Activated B cell treated with CpG ODN at 0.5 μM for 24 hours (primary cell): Measurements from ENCODE around the gene ZFR2. TPM values are rescaled to one million over a fixed set of nuclear protein-coding genes. Genes with fewer than 3 reads are reported as not detected.

Experiments used
- ATAC-seq: fragments of 200-7000 bp; cut with Tn5 transposase; one replicate; pipeline ENCODE4 v1.10.0; 2021; ENCODE audit warnings: low read depth, mild to moderate bottlenecking, moderate library complexity
- CTCF ChIA-PET: fragments of 350-600 bp; sonication (Branson Sonifier 250); formaldehyde crosslinking; loops from one replicate; lab custom pipeline; 2021; ENCODE audit warnings: antibody characterized with exemption; lab: Charles Lee
- POLR2A ChIA-PET: fragments of 350-600 bp; sonication (Branson Sonifier 250); formaldehyde crosslinking; loops from one replicate; lab custom pipeline; 2021; ENCODE audit warnings: antibody characterized with exemption; lab: Charles Lee
- DNase-seq: peaks from one replicate; pipeline ENCODE4 v3.0.0; 2022
- H3K27ac Mint-ChIP-seq: one replicate; pipeline ENCODE4 v1.8.0; 2020; ENCODE audit warnings: mixed read lengths
- H3K27me3 Mint-ChIP-seq: one replicate; pipeline ENCODE4 v1.8.0; 2021; ENCODE audit warnings: mixed read lengths
- H3K36me3 Mint-ChIP-seq: one replicate; pipeline ENCODE4 v1.8.0; 2021; ENCODE audit warnings: low read depth, mixed read lengths
- H3K4me1 Mint-ChIP-seq: one replicate; pipeline ENCODE4 v1.8.0; 2021; ENCODE audit warnings: mixed read lengths
- H3K4me3 Mint-ChIP-seq: one replicate; pipeline ENCODE4 v1.8.0; 2020; ENCODE audit warnings: mild to moderate bottlenecking, mixed read lengths
- H3K9me3 Mint-ChIP-seq: one replicate; pipeline ENCODE4 v1.8.0; 2020; ENCODE audit warnings: mixed read lengths
- intact Hi-C: fragments of 100-400 bp; cut with micrococcal nuclease; formaldehyde crosslinking; loops from one replicate; pipeline ENCODE4 v1.15.1; 2024
- total RNA-seq: library from RNA; stranded (reverse); gene quantifications from 2 replicates; pipeline ENCODE4 v1.2.3, GENCODE V29; 2022
- TF ChIP-seq, protein P1 (sequence below): fragments of 200-600 bp; IDR thresholded peaks from one replicate; pipeline ENCODE4 v1.8.0; 2022; ENCODE audit warnings: antibody characterized with exemption, mild to moderate bottlenecking

Gene ZFR2
- total RNA-seq, 1 donor from 2014 or later = 0.31 TPM

DNA sequence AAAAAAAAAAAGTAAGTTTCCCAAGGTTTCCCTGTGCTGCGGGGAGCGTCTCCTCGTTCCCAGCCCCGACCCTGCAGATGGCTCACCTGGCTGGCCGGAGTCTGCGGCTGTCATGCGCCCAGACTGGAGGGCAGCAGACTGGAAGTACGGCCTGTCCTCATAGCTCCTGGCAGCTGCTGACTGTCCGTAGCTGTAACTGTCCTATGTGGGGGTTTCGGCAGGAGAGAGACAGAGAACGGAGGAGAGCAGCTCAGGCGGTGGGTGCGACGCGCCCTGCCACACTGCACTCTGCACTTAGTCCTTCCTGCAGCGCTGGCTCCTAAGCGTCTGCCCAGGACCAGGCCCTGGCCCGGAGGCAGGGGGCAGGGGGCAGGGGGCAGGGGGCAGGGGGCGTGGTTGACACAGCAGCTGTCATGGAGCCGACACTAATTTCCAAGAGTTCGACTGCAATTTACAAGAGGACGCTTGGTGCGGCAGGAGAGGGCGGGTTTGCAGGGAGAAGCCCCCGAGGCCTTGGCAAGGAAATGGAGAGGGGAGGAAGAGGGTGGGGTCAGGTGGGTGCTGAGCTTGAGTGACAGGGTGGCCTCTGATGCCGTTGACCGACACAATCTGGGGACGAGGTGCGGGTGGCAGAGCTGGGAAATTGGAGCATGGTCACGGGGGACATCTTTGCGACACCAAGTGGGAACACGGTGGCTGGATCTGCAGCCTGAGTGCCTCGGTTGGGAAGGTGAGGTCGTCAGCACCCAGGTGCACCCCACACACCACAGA is 35.1 kb downstream of the ZFR2 start:
- Mint-ChIP-seq H3K27ac (no peak overlapping the region), H3K36me3 (no peaks in the 10 kb centered on the region), H3K9me3 (no peaks in the 10 kb centered on the region), H3K4me3 (no peak overlapping the region), H3K4me1 (no peaks in the 10 kb centered on the region), H3K27me3 (peaks cover 3% of the 10 kb centered on the region)
- intact Hi-C loops = no loop called here
- ChIA-PET CTCF (no interaction called here), POLR2A (interaction anchor here (0.7 kb wide), 1 partner anchor 15 kb away, joined by 3 read pairs; no protein-coding TSS in a partner anchor)
- DNase-seq (no peak), ATAC-seq (no peak)
- TF ChIP-seq, protein P1, sequence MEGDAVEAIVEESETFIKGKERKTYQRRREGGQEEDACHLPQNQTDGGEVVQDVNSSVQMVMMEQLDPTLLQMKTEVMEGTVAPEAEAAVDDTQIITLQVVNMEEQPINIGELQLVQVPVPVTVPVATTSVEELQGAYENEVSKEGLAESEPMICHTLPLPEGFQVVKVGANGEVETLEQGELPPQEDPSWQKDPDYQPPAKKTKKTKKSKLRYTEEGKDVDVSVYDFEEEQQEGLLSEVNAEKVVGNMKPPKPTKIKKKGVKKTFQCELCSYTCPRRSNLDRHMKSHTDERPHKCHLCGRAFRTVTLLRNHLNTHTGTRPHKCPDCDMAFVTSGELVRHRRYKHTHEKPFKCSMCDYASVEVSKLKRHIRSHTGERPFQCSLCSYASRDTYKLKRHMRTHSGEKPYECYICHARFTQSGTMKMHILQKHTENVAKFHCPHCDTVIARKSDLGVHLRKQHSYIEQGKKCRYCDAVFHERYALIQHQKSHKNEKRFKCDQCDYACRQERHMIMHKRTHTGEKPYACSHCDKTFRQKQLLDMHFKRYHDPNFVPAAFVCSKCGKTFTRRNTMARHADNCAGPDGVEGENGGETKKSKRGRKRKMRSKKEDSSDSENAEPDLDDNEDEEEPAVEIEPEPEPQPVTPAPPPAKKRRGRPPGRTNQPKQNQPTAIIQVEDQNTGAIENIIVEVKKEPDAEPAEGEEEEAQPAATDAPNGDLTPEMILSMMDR = no peak

DNA sequence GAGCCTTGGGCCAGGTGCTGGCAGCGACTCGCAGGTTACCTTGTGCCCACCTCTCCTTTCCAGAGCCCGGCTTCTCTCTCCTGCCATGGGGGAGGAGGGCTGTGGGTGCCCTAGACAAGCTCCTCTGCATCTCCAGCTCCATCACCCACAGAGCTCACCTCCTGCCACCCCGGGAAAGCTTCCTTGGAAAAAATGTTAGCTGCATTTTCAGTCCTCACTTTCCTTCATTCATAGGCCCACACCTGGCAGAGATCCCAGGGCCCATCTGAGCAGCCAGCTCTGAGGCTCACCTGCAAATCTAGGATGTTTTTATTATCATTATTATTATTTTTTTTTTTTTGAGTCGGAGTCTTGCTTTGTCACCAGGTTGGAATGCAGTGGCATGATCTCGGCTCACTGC is 36.8 kb downstream of the ZFR2 start:
- Mint-ChIP-seq H3K9me3 (no peaks in the 10 kb centered on the region), H3K4me1 (peaks cover 4% of the 10 kb centered on the region), H3K36me3 (no peaks in the 10 kb centered on the region), H3K27ac (no peak overlapping the region), H3K27me3 (peaks cover 3% of the 10 kb centered on the region), H3K4me3 (no peak overlapping the region)
- CTCF ChIA-PET = interaction anchor here (1.5 kb wide), 1 partner anchor 10 kb away, joined by 3 read pairs; no protein-coding TSS in a partner anchor
- POLR2A ChIA-PET = interaction anchor here (0.6 to 0.7 kb wide), 2 partner anchors 34 to 164 kb away, joined by 3 to 9 read pairs; no protein-coding TSS in a partner anchor
- no peak for DNase-seq
- ATAC-seq = no peak
- TF ChIP-seq, protein P1 = no peak
- intact Hi-C loops = no loop called here

DNA sequence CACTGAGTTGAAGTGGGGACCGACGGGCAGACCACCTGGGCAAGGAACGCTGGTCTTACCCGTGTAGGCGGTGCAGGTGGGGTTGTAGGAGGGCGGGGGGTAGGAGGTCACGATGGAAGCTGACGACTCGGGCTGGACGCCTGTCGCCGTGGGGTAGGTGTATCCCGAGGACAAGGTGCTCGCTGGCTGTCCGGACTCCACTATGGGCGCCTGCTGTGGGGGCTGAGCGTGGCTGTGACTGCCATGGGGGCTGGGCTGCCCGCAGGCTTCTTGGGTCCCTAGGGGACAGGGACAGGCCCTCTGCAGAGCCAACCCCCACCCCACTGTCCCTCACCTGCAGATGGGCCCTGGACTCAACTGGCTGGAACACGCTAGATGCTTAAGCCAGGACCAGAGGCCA is 37.2 kb downstream of the ZFR2 start:
- intact Hi-C loops = no loop called here
- H3K4me1 Mint-ChIP-seq = peaks cover 4% of the 10 kb centered on the region
- no peaks in the 10 kb centered on the region for H3K9me3 Mint-ChIP-seq
- POLR2A ChIA-PET = no interaction called here
- no peak overlapping the region for H3K27ac Mint-ChIP-seq
- TF ChIP-seq, protein P1 = no peak
- CTCF ChIA-PET = interaction anchor here (1.5 kb wide), 1 partner anchor 9 kb away, joined by 3 read pairs; no protein-coding TSS in a partner anchor
- ATAC-seq = no peak
- no peak for DNase-seq
- H3K36me3 Mint-ChIP-seq = no peaks in the 10 kb centered on the region
- H3K4me3 Mint-ChIP-seq = no peak overlapping the region
- H3K27me3 Mint-ChIP-seq = peaks cover 3% of the 10 kb centered on the region

DNA sequence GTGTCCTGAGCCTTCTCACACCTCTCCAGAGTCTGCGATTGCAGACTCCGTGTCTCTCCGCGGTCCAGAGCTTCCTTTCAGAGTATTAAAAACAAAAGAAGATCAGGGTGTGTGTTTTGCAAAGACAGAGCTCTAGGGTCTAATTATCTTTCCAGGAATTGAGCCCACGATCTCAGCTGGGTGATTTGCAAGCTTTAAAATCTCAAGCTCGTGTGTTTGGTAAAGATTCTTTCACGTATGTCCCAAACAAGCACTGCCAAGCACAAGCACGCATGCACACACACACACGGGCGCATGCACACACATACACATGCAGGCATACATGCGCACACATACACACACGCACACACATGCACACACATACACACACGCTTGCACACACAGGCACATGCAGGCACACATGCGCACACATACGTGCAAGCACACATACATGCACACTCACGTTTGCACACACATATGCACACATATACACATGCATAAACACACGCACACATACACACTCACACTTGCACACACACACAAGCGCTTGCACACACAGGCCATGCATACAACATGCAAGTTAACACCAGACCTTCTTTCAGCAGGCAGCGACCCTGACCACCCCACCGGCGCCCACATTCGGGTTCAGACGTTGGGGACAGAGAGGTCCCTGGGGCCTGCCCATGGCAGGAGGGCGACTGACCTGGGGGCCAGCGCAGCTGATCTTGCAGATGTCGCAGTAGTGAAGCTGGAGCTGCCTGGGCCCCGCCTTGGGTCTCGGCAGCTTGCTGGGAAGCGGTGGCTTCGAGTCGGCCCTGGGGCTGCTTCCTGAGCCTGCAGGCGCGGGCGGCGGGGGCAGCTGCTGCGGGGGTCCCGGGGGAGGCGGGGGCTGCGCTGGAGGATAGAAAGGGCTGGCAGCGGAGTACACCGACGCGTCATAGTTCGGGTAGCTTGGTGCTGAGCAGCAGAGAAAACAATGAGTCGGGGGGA is 37.9 kb downstream of the ZFR2 start:
- TF ChIP-seq, protein P1 = no peak
- ChIA-PET POLR2A (no interaction called here), CTCF (interaction anchor here (0.9 to 1.5 kb wide), 2 partner anchors 9 to 18 kb away, joined by 3 read pairs; no protein-coding TSS in a partner anchor)
- H3K27me3 Mint-ChIP-seq = peaks cover 3% of the 10 kb centered on the region
- H3K4me3 Mint-ChIP-seq = no peak overlapping the region
- DNase-seq = no peak
- H3K36me3 Mint-ChIP-seq = no peaks in the 10 kb centered on the region
- peaks cover 4% of the 10 kb centered on the region for H3K4me1 Mint-ChIP-seq
- ATAC-seq = no peak
- intact Hi-C loops = no loop called here
- H3K27ac Mint-ChIP-seq = no peak overlapping the region
- no peaks in the 10 kb centered on the region for H3K9me3 Mint-ChIP-seq
